Stomach (tissue), 9 donors: Measurements from ENCODE around the gene MATN1. TPM values are rescaled to one million over a fixed set of nuclear protein-coding genes. Genes with fewer than 3 reads are reported as not detected.
A peak's percentile ranks its signal among the peaks of the same experiment; 100 is the strongest.

ENCODE experiments used
- DNase-seq, 2 donors: peaks; one replicate each; pipeline versions ENCODE4 v3.0.0 to v3.0.0-alpha.2; 2013 to 2019
- H3K27ac ChIP-seq, 5 donors: fragments of 200-600 bp in 4 of 5; sonication (generic) in 4 of 5; one replicate each; pipeline ENCODE4 v1.5.1; 2013 to 2019; ENCODE audit warnings: mild to moderate bottlenecking in 1 of 5, moderate library complexity in 1 of 5
- H3K27me3 ChIP-seq, 3 donors: fragments of 200-600 bp; sonication (generic); one replicate each; pipeline ENCODE4 v1.5.1; 2017 to 2019; ENCODE audit warnings: mixed run types in 1 of 3
- H3K36me3 ChIP-seq, 4 donors: fragments of 200-600 bp; sonication (generic); 1 replicate in 3 of 4; 2 replicates in 1 of 4; pipeline ENCODE4 v1.5.1; 2016 to 2019
- H3K4me1 ChIP-seq, 4 donors: fragments of 200-600 bp; sonication (generic); one replicate each; pipeline ENCODE4 v1.5.1; 2016 to 2019
- H3K4me3 ChIP-seq, 4 donors: fragments of 200-600 bp; sonication (generic) in 3 of 4; one replicate each; pipeline ENCODE4 v1.5.1; 2016 to 2019; ENCODE audit warnings: mild to moderate bottlenecking in 1 of 4
- H3K9me3 ChIP-seq, 4 donors: fragments of 200-600 bp; sonication (generic); one replicate each; pipeline ENCODE4 v1.5.1; 2016 to 2019
- EP300 ChIP-seq: sonication (generic); formaldehyde crosslinking; IDR thresholded peaks from one replicate; pipeline ENCODE4 v1.6.1; 2017; ENCODE audit warnings: antibody characterized with exemption
- POLR2A ChIP-seq, 4 donors: fragments of 450-650 bp; IDR thresholded peaks; one replicate each; pipeline ENCODE4 v1.6.1; 2016; ENCODE audit warnings: antibody characterized with exemption in 4 of 4, control low read depth in 2 of 4, mild to moderate bottlenecking in 1 of 4, moderate library complexity in 1 of 4
- POLR2AphosphoS5 ChIP-seq, 3 donors: sonication (generic); formaldehyde crosslinking; IDR thresholded peaks; one replicate each; pipeline ENCODE4 v1.6.1; 2016; ENCODE audit warnings: antibody characterized with exemption in 3 of 3
- WGBS, 5 donors: extraction: QIAGEN DNeasy Blood & Tissue Kit in 3 of 5; methylation state at CpG; one replicate each; pipeline versions ENCODE4 v1.1.5 to v1.1.7; 2013 to 2018; 5-methylcytosine and 5-hydroxymethylcytosine counted together
- intact Hi-C: fragments of 100-400 bp; cut with DNase I; formaldehyde crosslinking; loops from one replicate; pipeline ENCODE4 v1.15.1; 2023; ENCODE audit warnings: low total_unique reads
- polyA plus RNA-seq, 3 donors: library from polyadenylated mRNA; stranded (reverse); fragments of 200-250 nt; gene quantifications; one replicate each; pipeline ENCODE4 v1.2.3, GENCODE V29; 2013
- total RNA-seq, 5 donors: library from RNA; depleted of rRNA; stranded (reverse); fragments of >200 nt; gene quantifications; one replicate each; pipeline versions ENCODE4 v1.1.0 to v1.2.3, GENCODE V29; 2014 to 2016
- TF ChIP-seq, protein P1 (sequence below), 7 experiments: fragments of 450-650 bp in 4 of 7; fragments of 200-600 bp in 3 of 7; sonication (generic) in 3 of 7; IDR thresholded peaks; one replicate each; pipeline ENCODE4 v1.5.1; 2016 to 2019; ENCODE audit warnings: antibody characterized with exemption in 7 of 7, control low read depth in 2 of 7, mild to moderate bottlenecking in 1 of 7
- donor health status: healthy with polysubstance abuse.
- donor health status: Bipolar disorder and iron deficiency.
- donor health status: healthy.

Gene MATN1
- total and polyA plus RNA-seq, 8 donors: 1.7 TPM; not detected in 7

DNA sequence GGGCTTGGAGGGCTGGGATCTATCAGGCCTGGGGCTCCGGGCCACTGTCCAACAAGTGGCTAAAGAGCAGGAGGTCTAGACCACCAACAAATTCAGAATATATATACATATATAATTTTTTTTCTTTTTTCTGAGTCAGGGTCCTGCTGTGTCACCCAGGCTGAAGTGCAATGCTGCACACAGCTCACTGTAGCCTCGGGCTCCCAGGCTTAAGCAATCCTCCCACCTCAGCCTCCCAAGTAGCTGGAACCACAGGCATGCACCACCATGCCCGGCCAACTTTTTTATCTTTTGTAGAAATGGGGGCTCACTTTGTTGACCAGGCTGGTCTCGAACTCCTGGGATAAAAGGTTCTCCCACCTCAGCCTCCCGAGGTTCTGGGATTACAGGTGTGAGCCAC, 41.0 kb upstream of the MATN1 start:
- 90 to 95% (median 91%) methylated on average over 5 of the region's 5 CpGs for WGBS, 5 donors
- Histone ChIP-seq H3K27me3 (no peaks in the 10 kb centered on the region), H3K4me1 (peaks cover 0 to 24% (median 9%) of the 10 kb centered on the region in 4 donors), H3K36me3 (no peaks in the 10 kb centered on the region), H3K4me3 (no peak overlapping the region), H3K9me3 (no peaks in the 10 kb centered on the region), H3K27ac (peak overlapping the region in 1 of 5 donors; percentile 76)
- no peak for DNase-seq
- TF ChIP-seq EP300 (no peak), POLR2AphosphoS5 (IDR thresholded peaks at IDR 0.05) (no peak), POLR2A (IDR thresholded peaks at IDR 0.05) (no peak)
- TF ChIP-seq, protein P1, sequence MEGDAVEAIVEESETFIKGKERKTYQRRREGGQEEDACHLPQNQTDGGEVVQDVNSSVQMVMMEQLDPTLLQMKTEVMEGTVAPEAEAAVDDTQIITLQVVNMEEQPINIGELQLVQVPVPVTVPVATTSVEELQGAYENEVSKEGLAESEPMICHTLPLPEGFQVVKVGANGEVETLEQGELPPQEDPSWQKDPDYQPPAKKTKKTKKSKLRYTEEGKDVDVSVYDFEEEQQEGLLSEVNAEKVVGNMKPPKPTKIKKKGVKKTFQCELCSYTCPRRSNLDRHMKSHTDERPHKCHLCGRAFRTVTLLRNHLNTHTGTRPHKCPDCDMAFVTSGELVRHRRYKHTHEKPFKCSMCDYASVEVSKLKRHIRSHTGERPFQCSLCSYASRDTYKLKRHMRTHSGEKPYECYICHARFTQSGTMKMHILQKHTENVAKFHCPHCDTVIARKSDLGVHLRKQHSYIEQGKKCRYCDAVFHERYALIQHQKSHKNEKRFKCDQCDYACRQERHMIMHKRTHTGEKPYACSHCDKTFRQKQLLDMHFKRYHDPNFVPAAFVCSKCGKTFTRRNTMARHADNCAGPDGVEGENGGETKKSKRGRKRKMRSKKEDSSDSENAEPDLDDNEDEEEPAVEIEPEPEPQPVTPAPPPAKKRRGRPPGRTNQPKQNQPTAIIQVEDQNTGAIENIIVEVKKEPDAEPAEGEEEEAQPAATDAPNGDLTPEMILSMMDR (IDR thresholded peaks at IDR 0.05): no peak
- intact Hi-C loops: no loop called here

DNA sequence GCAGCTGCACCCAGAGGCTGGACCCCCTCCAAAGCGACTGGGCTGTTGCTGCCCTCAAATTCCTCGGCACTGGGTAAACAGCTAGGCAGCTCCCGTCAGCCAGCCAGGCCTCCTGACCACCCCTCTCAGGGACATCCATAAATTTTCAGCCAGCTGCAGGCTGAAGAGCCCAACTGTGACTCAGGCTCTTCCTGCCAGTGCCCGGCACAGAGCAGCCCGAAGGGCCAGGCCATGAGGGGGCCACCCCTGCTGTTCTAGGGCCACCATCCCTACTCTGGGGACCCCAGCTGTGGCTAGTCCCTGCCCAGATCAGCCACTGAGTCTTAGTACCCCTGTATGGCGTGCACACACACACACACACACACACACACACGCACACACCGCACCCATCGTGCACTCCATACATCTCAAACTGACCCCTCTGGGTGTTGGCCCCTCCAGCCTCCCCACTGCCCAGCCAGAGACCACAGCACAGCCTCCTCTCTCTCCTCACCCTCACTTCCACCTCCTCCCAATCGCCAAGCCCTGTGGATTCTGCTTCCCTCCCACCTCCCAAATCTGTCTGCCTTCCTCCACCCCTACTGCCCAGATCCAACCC, 40.4 kb upstream of the MATN1 start:
- 55 to 67% (median 61%) methylated on average over 7 to 10 of the region's 10 CpGs for WGBS, 5 donors
- H3K27ac ChIP-seq: peak overlapping the region in 3 of 5 donors; percentile 7 to 76 (median 42)

DNA sequence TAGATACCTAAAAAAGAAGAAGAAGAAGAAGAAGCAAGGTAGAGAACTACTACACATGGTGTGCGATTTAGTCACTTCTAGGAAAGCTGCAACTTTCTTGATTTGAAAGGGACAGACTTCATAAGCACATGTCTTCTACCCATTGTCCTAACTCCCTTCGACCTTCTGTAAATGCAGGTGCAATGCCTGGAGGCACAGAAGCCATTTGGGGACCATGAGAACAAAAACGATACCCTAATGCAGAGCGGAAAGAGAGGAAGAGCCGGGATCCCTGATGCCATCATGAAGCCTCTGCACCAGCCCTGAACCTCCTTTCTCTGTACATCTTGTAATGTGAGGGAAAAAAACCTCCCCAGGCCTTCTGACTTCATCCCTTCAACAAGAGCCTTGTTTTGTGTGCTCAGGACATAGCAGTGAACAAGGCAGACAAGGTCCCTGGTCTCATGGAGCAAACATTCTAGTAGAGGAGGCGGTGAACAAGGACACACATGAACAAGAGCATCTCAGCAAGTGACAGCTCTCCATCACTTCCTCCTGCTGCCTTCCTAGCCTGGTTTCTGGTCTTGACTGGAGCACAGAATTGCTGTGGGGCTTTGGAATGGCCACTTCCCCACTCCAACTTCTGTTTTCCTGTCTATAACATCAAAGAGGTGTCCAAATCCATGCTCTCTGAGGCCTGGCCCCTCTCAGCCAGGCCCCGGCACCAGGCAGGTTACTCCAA, 39.7 kb upstream of the MATN1 start:
- Histone ChIP-seq H3K4me1 (peaks cover 0 to 27% (median 14%) of the 10 kb centered on the region in 4 donors), H3K4me3 (no peak overlapping the region), H3K27ac (peak overlapping the region in 3 of 5 donors; percentile 7 to 76 (median 42)), H3K36me3 (no peaks in the 10 kb centered on the region), H3K27me3 (peaks cover 0 to 5% (median 0%) of the 10 kb centered on the region in 3 donors), H3K9me3 (no peaks in the 10 kb centered on the region)
- TF ChIP-seq, protein P1 (IDR thresholded peaks at IDR 0.05): no peak
- TF ChIP-seq POLR2A (IDR thresholded peaks at IDR 0.05) (no peak), POLR2AphosphoS5 (IDR thresholded peaks at IDR 0.05) (no peak), EP300 (no peak)
- no peak for DNase-seq
- intact Hi-C loops: no loop called here
- 73 to 86% (median 81%) methylated on average over 7 of the region's 7 CpGs for WGBS, 5 donors

More for the DNA sequence above, 40.4 kb upstream of the MATN1 start:
- intact Hi-C loops: no loop called here
- peaks cover 0 to 24% (median 12%) of the 10 kb centered on the region in 4 donors for H3K4me1 ChIP-seq
- no peak for TF ChIP-seq POLR2AphosphoS5 (IDR thresholded peaks at IDR 0.05)
- no peak for TF ChIP-seq EP300
- TF ChIP-seq, protein P1 (IDR thresholded peaks at IDR 0.05): no peak
- TF ChIP-seq POLR2A (IDR thresholded peaks at IDR 0.05): no peak
- H3K36me3 ChIP-seq: no peaks in the 10 kb centered on the region
- H3K9me3 ChIP-seq: no peaks in the 10 kb centered on the region
- DNase-seq: no peak
- no peak overlapping the region for H3K4me3 ChIP-seq
- H3K27me3 ChIP-seq: peaks cover 0 to 3% (median 0%) of the 10 kb centered on the region in 3 donors

DNA sequence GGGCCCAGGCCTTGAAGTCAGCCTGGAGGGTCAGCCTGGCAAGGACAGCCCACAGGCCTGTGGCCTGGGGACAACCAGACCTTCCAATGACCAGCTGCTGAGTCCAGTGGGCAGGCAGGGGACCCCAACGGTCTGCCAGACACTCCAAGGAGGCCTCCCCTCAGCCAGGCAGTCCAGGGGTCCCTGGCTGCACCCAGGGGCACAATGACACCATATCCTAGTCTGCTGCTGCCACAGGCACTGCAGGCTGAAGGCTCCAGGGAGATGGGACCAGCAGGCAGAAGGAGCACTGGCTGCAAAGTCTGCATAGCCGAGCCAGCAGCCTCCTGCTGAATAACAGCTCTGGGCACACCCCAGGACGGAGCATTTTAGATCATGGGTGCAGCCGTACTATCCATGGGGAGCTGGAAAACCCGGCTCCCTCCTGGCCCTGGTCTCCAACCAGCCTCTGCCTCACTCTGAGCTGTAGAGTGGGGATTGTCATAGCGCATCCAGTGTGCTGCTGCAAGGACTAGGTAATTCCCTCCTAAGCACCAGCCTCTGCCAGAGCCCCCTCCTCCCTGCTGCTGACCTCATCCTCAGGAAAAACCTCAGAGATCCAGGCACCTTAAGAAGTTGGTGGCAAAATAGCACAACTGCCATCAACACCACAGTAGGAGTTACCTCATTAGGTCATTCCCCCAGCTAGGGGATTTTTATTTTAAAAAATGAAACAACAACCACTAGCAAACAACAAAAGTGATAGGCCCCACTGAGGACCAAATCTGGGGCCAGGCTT, 39.0 kb upstream of the MATN1 start:
- H3K4me3 ChIP-seq: no peak overlapping the region

More for the DNA sequence above, 39.0 kb upstream of the MATN1 start:
- Histone ChIP-seq H3K27ac (peak overlapping the region in 2 of 5 donors; percentile 23 to 76), H3K36me3 (no peaks in the 10 kb centered on the region), H3K9me3 (no peaks in the 10 kb centered on the region), H3K27me3 (peaks cover 0 to 5% (median 0%) of the 10 kb centered on the region in 3 donors), H3K4me1 (peaks cover 0 to 28% (median 14%) of the 10 kb centered on the region in 4 donors)
- intact Hi-C loops: no loop called here
- 56 to 100% (median 85%) methylated on average over 1 to 6 of the region's 6 CpGs for WGBS, 5 donors
- TF ChIP-seq POLR2AphosphoS5 (IDR thresholded peaks at IDR 0.05) (no peak), EP300 (no peak), POLR2A (IDR thresholded peaks at IDR 0.05) (no peak)
- TF ChIP-seq, protein P1 (IDR thresholded peaks at IDR 0.05): no peak
- no peak for DNase-seq
